Prostate gland (tissue), 2 donors: ENCODE results near the gene VPS54.

Experiments used
- CTCF ChIP-seq, 4 experiments: fragments of 200-600 bp in 2 of 4; fragments of 450-650 bp in 2 of 4; sonication (generic) in 2 of 4; IDR thresholded peaks; 1 replicate in 3 of 4; 2 replicates in 1 of 4; pipeline ENCODE4 v1.5.1; 2016 to 2019; ENCODE audit warnings: antibody characterized with exemption in 4 of 4, mild to moderate bottlenecking in 2 of 4, moderate library complexity in 2 of 4
- POLR2A ChIP-seq: fragments of 450-650 bp; IDR thresholded peaks from one replicate; pipeline ENCODE4 v1.6.1; 2016; ENCODE audit warnings: antibody characterized with exemption, mild to moderate bottlenecking

- TF ChIP-seq CTCF (IDR thresholded peaks at IDR 0.05) (no peak), POLR2A (no peak)
Measured at GRCh38 chr2:63856303-63856603, 163.0 kb downstream of the VPS54 start.
